Measurements from ENCODE around the gene TBC1D17. TPM values are rescaled to one million over a fixed set of nuclear protein-coding genes. Genes with fewer than 3 reads are reported as not detected.

TBC1D17 gene
- total RNA-seq, 1 donor from 2014 or later = 29.1 TPM

DNA sequence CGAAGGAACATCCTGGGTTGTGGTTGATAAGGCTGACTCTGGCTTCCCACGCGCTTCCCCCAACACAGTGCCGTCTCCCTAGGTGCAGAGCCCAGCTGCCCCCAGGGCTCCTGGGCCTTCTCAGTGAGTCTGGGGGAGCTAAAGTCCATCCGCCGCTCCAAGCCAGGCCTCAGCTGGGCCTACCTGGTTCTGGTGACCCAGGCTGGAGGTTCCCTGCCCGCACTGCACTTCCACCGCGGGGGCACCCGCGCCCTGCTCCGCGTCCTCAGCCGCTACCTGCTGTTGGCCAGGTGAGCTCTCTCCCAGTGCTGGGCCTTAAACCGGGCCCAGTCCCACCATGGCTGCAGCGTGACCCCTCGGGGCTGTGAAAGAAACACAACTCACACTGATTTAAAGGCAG, 3.7 kb downstream of the TBC1D17 start:
- H3K9me3 ChIP-seq (ENCODE audit: insufficient read depth, low read depth, low read length) = peaks cover 6% of the 10 kb centered on the region
- H3K27ac ChIP-seq (ENCODE audit: low read depth, low read length) = no peak overlapping the region
- Mint-ChIP-seq H3K9me3 (ENCODE audit: unreplicated experiment) (no peaks in the 10 kb centered on the region), H3K27ac (ENCODE audit: unreplicated experiment) (no peak overlapping the region), H3K4me3 (ENCODE audit: unreplicated experiment) (no peak overlapping the region), H3K36me3 (ENCODE audit: low read depth, unreplicated experiment) (peaks cover 24% of the 10 kb centered on the region), H3K27me3 (ENCODE audit: low read depth, unreplicated experiment) (no peaks in the 10 kb centered on the region), H3K4me1 (ENCODE audit: low read depth, unreplicated experiment) (no peaks in the 10 kb centered on the region)
- H3K4me2 ChIP-seq (ENCODE audit: low read length) = no peak overlapping the region
- FAIRE-seq (no peak), DNase-seq (ENCODE audit: low read depth) (no peak)
- H2AFZ ChIP-seq (ENCODE audit: low read depth, low read length) = no peak overlapping the region
- H3K9ac ChIP-seq (ENCODE audit: low read length) = no peak overlapping the region
- H3K4me1 ChIP-seq (ENCODE audit: insufficient read depth, low read length) = peaks cover 7% of the 10 kb centered on the region
- no peaks in the 10 kb centered on the region for H3K27me3 ChIP-seq (ENCODE audit: insufficient read depth, low read length)
- TF ChIP-seq CTCF (IDR thresholded peaks at IDR 0.05; ENCODE audit: insufficient read depth, low read depth, low read length) = no peak
- no peak for TF ChIP-seq EZH2 (IDR thresholded peaks at IDR 0.05; ENCODE audit: insufficient read depth, low read length)
- peaks cover 5% of the 10 kb centered on the region for H4K20me1 ChIP-seq (ENCODE audit: insufficient read depth, low read length)
- peaks cover 9% of the 10 kb centered on the region for H3K36me3 ChIP-seq (ENCODE audit: insufficient read depth, low read length)
- H3K4me3 ChIP-seq (ENCODE audit: insufficient read depth, low read depth, low read length) = no peak overlapping the region
- H3K79me2 ChIP-seq (ENCODE audit: insufficient read depth, low read length) = peaks cover 15% of the 10 kb centered on the region

- no peak for DNase-seq (ENCODE audit: low read depth)
- Histone ChIP-seq H3K27ac (ENCODE audit: low read depth, low read length) (no peak overlapping the region), H3K36me3 (ENCODE audit: insufficient read depth, low read length) (peaks cover 9% of the 10 kb centered on the region)
Measured at GRCh38 chr19:49881672-49882394, 4.3 kb downstream of the TBC1D17 start.

More at GRCh38 chr19:49881672-49882394, 4.3 kb downstream of the TBC1D17 start:
- no peak overlapping the region for H3K9ac ChIP-seq (ENCODE audit: low read length)
- H4K20me1 ChIP-seq (ENCODE audit: insufficient read depth, low read length) = peaks cover 5% of the 10 kb centered on the region
- no peak for TF ChIP-seq CTCF (IDR thresholded peaks at IDR 0.05; ENCODE audit: insufficient read depth, low read depth, low read length)
- TF ChIP-seq EZH2 (IDR thresholded peaks at IDR 0.05; ENCODE audit: insufficient read depth, low read length) = no peak
- H3K4me2 ChIP-seq (ENCODE audit: low read length) = no peak overlapping the region
- Mint-ChIP-seq H3K36me3 (ENCODE audit: low read depth, unreplicated experiment) (peaks cover 24% of the 10 kb centered on the region), H3K9me3 (ENCODE audit: unreplicated experiment) (no peaks in the 10 kb centered on the region), H3K27me3 (ENCODE audit: low read depth, unreplicated experiment) (no peaks in the 10 kb centered on the region), H3K27ac (ENCODE audit: unreplicated experiment) (no peak overlapping the region), H3K4me3 (ENCODE audit: unreplicated experiment) (no peak overlapping the region), H3K4me1 (ENCODE audit: low read depth, unreplicated experiment) (no peaks in the 10 kb centered on the region)
- H3K9me3 ChIP-seq (ENCODE audit: insufficient read depth, low read depth, low read length) = peaks cover 6% of the 10 kb centered on the region
- no peak overlapping the region for H2AFZ ChIP-seq (ENCODE audit: low read depth, low read length)
- no peaks in the 10 kb centered on the region for H3K27me3 ChIP-seq (ENCODE audit: insufficient read depth, low read length)
- peaks cover 13% of the 10 kb centered on the region for H3K79me2 ChIP-seq (ENCODE audit: insufficient read depth, low read length)
- H3K4me1 ChIP-seq (ENCODE audit: insufficient read depth, low read length) = peaks cover 7% of the 10 kb centered on the region
- no peak for FAIRE-seq
- no peak overlapping the region for H3K4me3 ChIP-seq (ENCODE audit: insufficient read depth, low read depth, low read length)
